ENCODE data around the gene HSPG2.
"Not testable (repeated sequence)": the region's sequence is repeated elsewhere in the genome, so short reads cannot be mapped to it uniquely, and the experiment has no call there.

The HSPG2 gene

GRCh38 chr1:21955058-21955457 lies 17.9 kb upstream of the HSPG2 start:
- no peaks in the 10 kb centered on the region for H3K9me3 ChIP-seq (ENCODE audit: low read depth, low read length)
- TF ChIP-seq FOXP2 (optimal IDR thresholded peaks at IDR 0.05; ENCODE audit: control extremely low read depth, extremely low read length, insufficient read depth) = no peak
- no peak for TF ChIP-seq POLR2AphosphoS5 (IDR thresholded peaks at IDR 0.05; ENCODE audit: borderline replicate concordance, low read depth, low read length)
- TF ChIP-seq EZH2 (IDR thresholded peaks at IDR 0.05) = no peak
- no peak for DNase-seq (ENCODE audit: low read depth, low spot score)
- H3K4me3 ChIP-seq = no peak overlapping the region
- H3K36me3 ChIP-seq (ENCODE audit: insufficient read depth, low read length) = no peaks in the 10 kb centered on the region
- H3K9ac ChIP-seq (ENCODE audit: insufficient read length) = no peak overlapping the region
- no peak overlapping the region for H3K27ac ChIP-seq

- Histone ChIP-seq H3K9ac (ENCODE audit: insufficient read length) (no peak overlapping the region), H3K9me3 (ENCODE audit: low read depth, low read length) (no peaks in the 10 kb centered on the region), H3K4me3 (no peak overlapping the region), H3K27ac (no peak overlapping the region), H3K36me3 (ENCODE audit: insufficient read depth, low read length) (no peaks in the 10 kb centered on the region)
- DNase-seq (ENCODE audit: low read depth, low spot score) = no peak
- TF ChIP-seq POLR2AphosphoS5 (IDR thresholded peaks at IDR 0.05; ENCODE audit: borderline replicate concordance, low read depth, low read length) = no peak
- no peak for TF ChIP-seq FOXP2 (optimal IDR thresholded peaks at IDR 0.05; ENCODE audit: control extremely low read depth, extremely low read length, insufficient read depth)
- TF ChIP-seq EZH2 (IDR thresholded peaks at IDR 0.05) = no peak
These were observed 15.8 kb upstream of the HSPG2 start for GRCh38 chr1:21952786-21953520.

GRCh38 chr1:21951226-21951870 lies 14.2 kb upstream of the HSPG2 start:
- Histone ChIP-seq H3K9ac (ENCODE audit: insufficient read length) (no peak overlapping the region), H3K9me3 (ENCODE audit: low read depth, low read length) (no peaks in the 10 kb centered on the region), H3K27ac (no peak overlapping the region), H3K4me3 (no peak overlapping the region), H3K36me3 (ENCODE audit: insufficient read depth, low read length) (no peaks in the 10 kb centered on the region)
- DNase-seq (ENCODE audit: low read depth, low spot score) = no peak
- no peak for TF ChIP-seq FOXP2 (optimal IDR thresholded peaks at IDR 0.05; ENCODE audit: control extremely low read depth, extremely low read length, insufficient read depth)
- TF ChIP-seq EZH2 (IDR thresholded peaks at IDR 0.05) = no peak
- no peak for TF ChIP-seq POLR2AphosphoS5 (IDR thresholded peaks at IDR 0.05; ENCODE audit: borderline replicate concordance, low read depth, low read length)

- no peaks in the 10 kb centered on the region for H3K9me3 ChIP-seq (ENCODE audit: low read depth, low read length)
- H3K36me3 ChIP-seq (ENCODE audit: insufficient read depth, low read length) = no peaks in the 10 kb centered on the region
- no peak overlapping the region for H3K9ac ChIP-seq (ENCODE audit: insufficient read length)
- no peak for DNase-seq (ENCODE audit: low read depth, low spot score)
- H3K27ac ChIP-seq = no peak overlapping the region
- TF ChIP-seq POLR2AphosphoS5 (IDR thresholded peaks at IDR 0.05; ENCODE audit: borderline replicate concordance, low read depth, low read length) (no peak), FOXP2 (optimal IDR thresholded peaks at IDR 0.05; ENCODE audit: control extremely low read depth, extremely low read length, insufficient read depth) (no peak), EZH2 (IDR thresholded peaks at IDR 0.05) (no peak)
- H3K4me3 ChIP-seq = no peak overlapping the region
These were observed 13.6 kb upstream of the HSPG2 start for GRCh38 chr1:21950734-21951133.

- Histone ChIP-seq H3K9ac (ENCODE audit: insufficient read length) (no peak overlapping the region), H3K36me3 (ENCODE audit: insufficient read depth, low read length) (no peaks in the 10 kb centered on the region), H3K9me3 (ENCODE audit: low read depth, low read length) (no peaks in the 10 kb centered on the region), H3K27ac (no peak overlapping the region), H3K4me3 (no peak overlapping the region)
- no peak for DNase-seq (ENCODE audit: low read depth, low spot score)
- TF ChIP-seq FOXP2 (optimal IDR thresholded peaks at IDR 0.05; ENCODE audit: control extremely low read depth, extremely low read length, insufficient read depth) (no peak), POLR2AphosphoS5 (IDR thresholded peaks at IDR 0.05; ENCODE audit: borderline replicate concordance, low read depth, low read length) (no peak), EZH2 (IDR thresholded peaks at IDR 0.05) (no peak)
These were observed 9.9 kb upstream of the HSPG2 start for GRCh38 chr1:21946836-21947587.

- DNase-seq (ENCODE audit: low read depth, low spot score) = no peak
- Histone ChIP-seq H3K4me3 (no peak overlapping the region), H3K9ac (ENCODE audit: insufficient read length) (no peak overlapping the region), H3K27ac (no peak overlapping the region), H3K36me3 (ENCODE audit: insufficient read depth, low read length) (no peaks in the 10 kb centered on the region), H3K9me3 (ENCODE audit: low read depth, low read length) (no peaks in the 10 kb centered on the region)
- TF ChIP-seq POLR2AphosphoS5 (IDR thresholded peaks at IDR 0.05; ENCODE audit: borderline replicate concordance, low read depth, low read length) = no peak
- no peak for TF ChIP-seq EZH2 (IDR thresholded peaks at IDR 0.05)
- TF ChIP-seq FOXP2 (optimal IDR thresholded peaks at IDR 0.05; ENCODE audit: control extremely low read depth, extremely low read length, insufficient read depth) = no peak
These were observed 7.6 kb upstream of the HSPG2 start for GRCh38 chr1:21944733-21945073.

- not testable (repeated sequence) for H3K4me3 ChIP-seq; H3K36me3 ChIP-seq (ENCODE audit: insufficient read depth, low read length); H3K9me3 ChIP-seq (ENCODE audit: low read depth, low read length); DNase-seq (ENCODE audit: low read depth, low spot score); H3K9ac ChIP-seq (ENCODE audit: insufficient read length); H3K27ac ChIP-seq
These were observed 6.0 kb upstream of the HSPG2 start for GRCh38 chr1:21942959-21943640.

GRCh38 chr1:21942464-21942863 lies 5.4 kb upstream of the HSPG2 start:
- TF ChIP-seq EZH2 (IDR thresholded peaks at IDR 0.05) (no peak), FOXP2 (optimal IDR thresholded peaks at IDR 0.05; ENCODE audit: control extremely low read depth, extremely low read length, insufficient read depth) (no peak), POLR2AphosphoS5 (IDR thresholded peaks at IDR 0.05; ENCODE audit: borderline replicate concordance, low read depth, low read length) (no peak)
- Histone ChIP-seq H3K4me3 (no peak overlapping the region), H3K27ac (no peak overlapping the region), H3K9me3 (ENCODE audit: low read depth, low read length) (no peaks in the 10 kb centered on the region), H3K36me3 (ENCODE audit: insufficient read depth, low read length) (no peaks in the 10 kb centered on the region), H3K9ac (ENCODE audit: insufficient read length) (no peak overlapping the region)
- no peak for DNase-seq (ENCODE audit: low read depth, low spot score)
